ENCODE results near the gene ZNRF4.

- TF ChIP-seq POLR2A (IDR thresholded peaks at IDR 0.05; ENCODE audit: control extremely low read depth in 1 of 2, low read depth in 2 of 2, low read length in 2 of 2) (no peak), USF2 (IDR thresholded peaks at IDR 0.05; ENCODE audit: low read length) (no peak), CTCF (IDR thresholded peaks at IDR 0.05; ENCODE audit: control extremely low read depth in 1 of 3, insufficient read depth in 1 of 3, low read depth in 1 of 3, low read length in 3 of 3) (no peak), RBBP5 (IDR thresholded peaks at IDR 0.05; ENCODE audit: borderline replicate concordance, low read depth, low read length) (no peak), EZH2 (IDR thresholded peaks at IDR 0.05; ENCODE audit: low read depth, low read length, severe bottlenecking) (no peak)
These were observed 9.6 kb upstream of the ZNRF4 start for GRCh38 chr19:5445561-5446055.
